ENCODE measurements around the gene GSN. TPM values are rescaled to one million over a fixed set of nuclear protein-coding genes. Genes with fewer than 3 reads are reported as not detected.

The GSN gene
- total RNA-seq, 2 experiments from 2014 or later: 2.6 to 2.7 TPM

DNA sequence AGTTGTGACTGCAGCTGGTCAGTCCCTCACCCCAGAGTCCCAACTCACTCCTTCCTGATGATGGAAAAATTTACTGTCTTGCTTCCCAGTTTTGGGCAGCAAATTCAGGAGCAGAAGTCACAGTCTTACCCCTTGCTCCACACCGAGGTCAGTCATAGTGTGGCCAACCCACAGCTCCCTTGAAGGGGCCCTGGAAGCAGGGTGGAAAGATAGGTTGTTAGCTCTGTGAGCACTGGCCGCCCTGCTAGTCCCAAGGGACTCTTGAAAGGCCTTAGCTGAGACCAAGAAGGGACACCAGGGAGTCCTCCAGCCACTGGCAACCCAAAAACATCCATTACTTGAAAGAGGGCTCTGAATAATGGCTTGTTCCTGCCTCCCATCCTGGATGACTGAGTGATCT is 40.0 kb downstream of the GSN start:
- ChIA-PET POLR2A (no interaction called here), CTCF (no interaction called here)
- no peak for ATAC-seq (ENCODE audit: poor library complexity)
- no peaks in the 10 kb centered on the region for H3K4me1 ChIP-seq (ENCODE audit: insufficient read depth, low read length)
- H3K27me3 ChIP-seq (ENCODE audit: control insufficient read depth in 1 of 2, insufficient read depth in 2 of 2, low read length in 2 of 2): no peaks in the 10 kb centered on the region
- intact Hi-C loops (cut with DNase I, micrococcal nuclease): no loop called here
- Mint-ChIP-seq H3K27ac (no peak overlapping the region), H3K27me3 (no peaks in the 10 kb centered on the region), H3K4me3 (no peak overlapping the region), H3K9me3 (no peaks in the 10 kb centered on the region), H3K36me3 (ENCODE audit: low read depth) (no peaks in the 10 kb centered on the region), H3K4me1 (ENCODE audit: low read depth) (no peaks in the 10 kb centered on the region)
- H3K36me3 ChIP-seq (ENCODE audit: insufficient read depth, low read length): no peaks in the 10 kb centered on the region
- DNase-seq: no peak
- no peak overlapping the region for H3K4me3 ChIP-seq (ENCODE audit: low read length)
- no peak for TF ChIP-seq CTCF (IDR thresholded peaks at IDR 0.05)
- H3K9me3 ChIP-seq (ENCODE audit: control insufficient read depth in 1 of 2, insufficient read depth in 1 of 2, low read length in 2 of 2): no peaks in the 10 kb centered on the region
- H3K27ac ChIP-seq (ENCODE audit: low read depth in 1 of 2, low read length in 2 of 2): no peak overlapping the region

- no peak overlapping the region for H3K27ac ChIP-seq (ENCODE audit: low read depth in 1 of 2, low read length in 2 of 2)
- intact Hi-C loops (cut with DNase I, micrococcal nuclease): no loop called here
- Mint-ChIP-seq H3K27me3 (no peaks in the 10 kb centered on the region), H3K9me3 (no peaks in the 10 kb centered on the region), H3K4me3 (no peak overlapping the region), H3K36me3 (ENCODE audit: low read depth) (no peaks in the 10 kb centered on the region), H3K27ac (no peak overlapping the region), H3K4me1 (ENCODE audit: low read depth) (no peaks in the 10 kb centered on the region)
- POLR2A ChIA-PET: no interaction called here
- H3K9me3 ChIP-seq (ENCODE audit: control insufficient read depth in 1 of 2, insufficient read depth in 1 of 2, low read length in 2 of 2): no peaks in the 10 kb centered on the region
- no peaks in the 10 kb centered on the region for H3K4me1 ChIP-seq (ENCODE audit: insufficient read depth, low read length)
- H3K4me3 ChIP-seq (ENCODE audit: low read length): no peak overlapping the region
- ATAC-seq (ENCODE audit: poor library complexity) (no peak), DNase-seq (no peak)
- CTCF ChIA-PET: no interaction called here
- no peaks in the 10 kb centered on the region for H3K36me3 ChIP-seq (ENCODE audit: insufficient read depth, low read length)
- no peak for TF ChIP-seq CTCF (IDR thresholded peaks at IDR 0.05)
- H3K27me3 ChIP-seq (ENCODE audit: control insufficient read depth in 1 of 2, insufficient read depth in 2 of 2, low read length in 2 of 2): no peaks in the 10 kb centered on the region
Observed at GRCh38 chr9:121308765-121309164, 40.8 kb downstream of the GSN start.

GRCh38 chr9:121309171-121309570 is 41.2 kb downstream of the GSN start:
- ChIA-PET CTCF (no interaction called here), POLR2A (no interaction called here)
- Mint-ChIP-seq H3K4me3 (no peak overlapping the region), H3K36me3 (ENCODE audit: low read depth) (no peaks in the 10 kb centered on the region), H3K27me3 (no peaks in the 10 kb centered on the region), H3K4me1 (ENCODE audit: low read depth) (no peaks in the 10 kb centered on the region), H3K27ac (no peak overlapping the region), H3K9me3 (no peaks in the 10 kb centered on the region)
- Histone ChIP-seq H3K36me3 (ENCODE audit: insufficient read depth, low read length) (no peaks in the 10 kb centered on the region), H3K9me3 (ENCODE audit: control insufficient read depth in 1 of 2, insufficient read depth in 1 of 2, low read length in 2 of 2) (no peaks in the 10 kb centered on the region), H3K4me1 (ENCODE audit: insufficient read depth, low read length) (no peaks in the 10 kb centered on the region), H3K27ac (ENCODE audit: low read depth in 1 of 2, low read length in 2 of 2) (no peak overlapping the region), H3K27me3 (ENCODE audit: control insufficient read depth in 1 of 2, insufficient read depth in 2 of 2, low read length in 2 of 2) (no peaks in the 10 kb centered on the region), H3K4me3 (ENCODE audit: low read length) (no peak overlapping the region)
- intact Hi-C loops (cut with DNase I, micrococcal nuclease): no loop called here
- TF ChIP-seq CTCF (IDR thresholded peaks at IDR 0.05): no peak
- ATAC-seq (ENCODE audit: poor library complexity) (no peak), DNase-seq (no peak)

All from CD4-positive, alpha-beta T cell (primary cell).